Muscle of leg (tissue), 11 donors: Measurements from ENCODE around the gene HYDIN. TPM values are rescaled to one million over a fixed set of nuclear protein-coding genes. Genes with fewer than 3 reads are reported as not detected.

ENCODE experiments used
- DNase-seq: peaks from one replicate; pipeline ENCODE4 v3.0.0; 2013
- H3K27ac ChIP-seq: one replicate; pipeline ENCODE4 v1.5.1; 2013; ENCODE audit warnings: mild to moderate bottlenecking, low read length, control low read depth
- H3K27me3 ChIP-seq: one replicate; pipeline ENCODE4 v1.6.1; 2013; ENCODE audit warnings: low read length; ENCODE audit not compliant: control insufficient read depth, insufficient read depth
- H3K36me3 ChIP-seq: one replicate; pipeline ENCODE4 v1.6.1; 2013; ENCODE audit warnings: low read length; ENCODE audit not compliant: control insufficient read depth, insufficient read depth
- H3K4me1 ChIP-seq: one replicate; pipeline ENCODE4 v1.6.1; 2013; ENCODE audit warnings: low read length; ENCODE audit not compliant: control insufficient read depth, insufficient read depth
- H3K4me3 ChIP-seq: one replicate; pipeline ENCODE4 v1.5.1; 2013; ENCODE audit warnings: low read length, control low read depth
- H3K9me3 ChIP-seq: replicated peaks from 2 replicates; pipeline ENCODE4 v1.6.1; 2013; ENCODE audit warnings: low read depth, low read length; ENCODE audit not compliant: control insufficient read depth
- WGBS: methylation state at CpG from one replicate; pipeline ENCODE4 v1.1.5; 2013; ENCODE audit warnings: missing lambda C conversion rate; ENCODE audit not compliant: insufficient coverage; 5-methylcytosine and 5-hydroxymethylcytosine counted together
- polyA plus RNA-seq, 8 donors: library from polyadenylated mRNA; unstranded; fragments of 120-200 nt; gene quantifications; one replicate each; pipeline versions ENCODE4 v1.2.1 to v1.2.3, GENCODE V29; 2013; ENCODE audit warnings: inconsistent platforms in 1 of 8, low replicate concordance in 1 of 8; ENCODE audit not compliant: insufficient read length in 8 of 8, insufficient read depth in 1 of 8
- total RNA-seq: library from RNA; stranded (reverse); fragments of 120-200 nt; gene quantifications from one replicate; pipeline ENCODE4 v1.2.4, GENCODE V29; 2013

Gene HYDIN
- total and polyA plus RNA-seq, 9 donors, result 0.57 to 3.2 (median 1.5) TPM

- Histone ChIP-seq H3K27me3 (no peaks in the 10 kb centered on the region), H3K9me3 (no peaks in the 10 kb centered on the region), H3K27ac (no peak overlapping the region), H3K4me1 (peaks cover 18% of the 10 kb centered on the region), H3K36me3 (peaks cover 74% of the 10 kb centered on the region), H3K4me3 (no peak overlapping the region)
- peak; percentile 49 for DNase-seq
- WGBS, result 87% methylated on average over 11 of the region's 14 CpGs
Observed at GRCh38 chr16:70781800-70782199, 448.7 kb downstream of the HYDIN start.

- DNase-seq, result no peak
- H3K4me1 ChIP-seq, result peaks cover 18% of the 10 kb centered on the region
- H3K27me3 ChIP-seq, result no peaks in the 10 kb centered on the region
- no peak overlapping the region for H3K27ac ChIP-seq
- no peaks in the 10 kb centered on the region for H3K9me3 ChIP-seq
- 91% methylated on average over 10 of the region's 10 CpGs for WGBS
- no peak overlapping the region for H3K4me3 ChIP-seq
- H3K36me3 ChIP-seq, result peaks cover 63% of the 10 kb centered on the region
Observed at GRCh38 chr16:70780546-70780945, 450.0 kb downstream of the HYDIN start.

GRCh38 chr16:70779361-70779760 is 451.2 kb downstream of the HYDIN start:
- Histone ChIP-seq H3K9me3 (no peaks in the 10 kb centered on the region), H3K27ac (peak overlapping the region; percentile 77), H3K36me3 (peaks cover 52% of the 10 kb centered on the region), H3K27me3 (no peaks in the 10 kb centered on the region), H3K4me1 (peaks cover 18% of the 10 kb centered on the region), H3K4me3 (no peak overlapping the region)
- WGBS, result 40% methylated on average over 1 of the region's 1 CpG
- peak; percentile 57 for DNase-seq

GRCh38 chr16:70778901-70779309 is 451.6 kb downstream of the HYDIN start:
- peak overlapping the region; percentile 77 for H3K27ac ChIP-seq
- no peaks in the 10 kb centered on the region for H3K9me3 ChIP-seq
- no peaks in the 10 kb centered on the region for H3K27me3 ChIP-seq
- peaks cover 18% of the 10 kb centered on the region for H3K4me1 ChIP-seq
- DNase-seq, result peak; percentile 95
- H3K36me3 ChIP-seq, result peaks cover 51% of the 10 kb centered on the region
- WGBS, result 17% methylated on average over 8 of the region's 8 CpGs
- H3K4me3 ChIP-seq, result no peak overlapping the region

GRCh38 chr16:70777973-70778406 is 452.5 kb downstream of the HYDIN start:
- no peaks in the 10 kb centered on the region for H3K9me3 ChIP-seq
- WGBS, result 100% methylated on average over 1 of the region's 8 CpGs
- DNase-seq, result no peak
- peaks cover 42% of the 10 kb centered on the region for H3K36me3 ChIP-seq
- peaks cover 18% of the 10 kb centered on the region for H3K4me1 ChIP-seq
- no peak overlapping the region for H3K27ac ChIP-seq
- no peaks in the 10 kb centered on the region for H3K27me3 ChIP-seq
- H3K4me3 ChIP-seq, result no peak overlapping the region

GRCh38 chr16:70777496-70777895 is 453.0 kb downstream of the HYDIN start:
- no peak overlapping the region for H3K4me3 ChIP-seq
- WGBS, result 90% methylated on average over 9 of the region's 9 CpGs
- peaks cover 37% of the 10 kb centered on the region for H3K36me3 ChIP-seq
- DNase-seq, result no peak
- H3K4me1 ChIP-seq, result peaks cover 18% of the 10 kb centered on the region
- H3K27me3 ChIP-seq, result no peaks in the 10 kb centered on the region
- H3K9me3 ChIP-seq, result no peaks in the 10 kb centered on the region
- H3K27ac ChIP-seq, result no peak overlapping the region

GRCh38 chr16:70775399-70775798 is 455.1 kb downstream of the HYDIN start:
- no peak for DNase-seq
- H3K4me3 ChIP-seq, result no peak overlapping the region
- H3K36me3 ChIP-seq, result peaks cover 29% of the 10 kb centered on the region
- H3K4me1 ChIP-seq, result peaks cover 22% of the 10 kb centered on the region
- no peaks in the 10 kb centered on the region for H3K27me3 ChIP-seq
- WGBS, result 80% methylated on average over 2 of the region's 4 CpGs
- H3K9me3 ChIP-seq, result no peaks in the 10 kb centered on the region
- no peak overlapping the region for H3K27ac ChIP-seq

GRCh38 chr16:70774261-70774660 is 456.3 kb downstream of the HYDIN start:
- Histone ChIP-seq H3K4me3 (no peak overlapping the region), H3K27ac (no peak overlapping the region), H3K4me1 (peaks cover 27% of the 10 kb centered on the region), H3K27me3 (no peaks in the 10 kb centered on the region), H3K9me3 (no peaks in the 10 kb centered on the region), H3K36me3 (peaks cover 29% of the 10 kb centered on the region)
- 91% methylated on average over 10 of the region's 13 CpGs for WGBS
- DNase-seq, result no peak

- DNase-seq, result no peak
- no peaks in the 10 kb centered on the region for H3K27me3 ChIP-seq
- WGBS, result no CpG with 5 or more reads among the region's 1 CpG
- H3K4me3 ChIP-seq, result no peak overlapping the region
- H3K27ac ChIP-seq, result no peak overlapping the region
- H3K4me1 ChIP-seq, result peaks cover 29% of the 10 kb centered on the region
- H3K9me3 ChIP-seq, result no peaks in the 10 kb centered on the region
- H3K36me3 ChIP-seq, result peaks cover 25% of the 10 kb centered on the region
Observed at GRCh38 chr16:70772493-70772892, 458.0 kb downstream of the HYDIN start.

GRCh38 chr16:70770626-70771552 is 459.6 kb downstream of the HYDIN start:
- Histone ChIP-seq H3K36me3 (peaks cover 22% of the 10 kb centered on the region), H3K27ac (no peak overlapping the region), H3K4me1 (peaks cover 44% of the 10 kb centered on the region), H3K27me3 (no peaks in the 10 kb centered on the region), H3K4me3 (no peak overlapping the region), H3K9me3 (no peaks in the 10 kb centered on the region)
- 13% methylated on average over 7 of the region's 15 CpGs for WGBS
- peak; percentile 56 for DNase-seq
